Measurements from ENCODE around the gene NOD2. TPM values are rescaled to one million over a fixed set of nuclear protein-coding genes. Genes with fewer than 3 reads are reported as not detected.

The NOD2 gene
- total RNA-seq, 1 donor from 2014 or later = 0.51 TPM

GRCh38 chr16:50765260-50765659 lies 71.9 kb downstream of the NOD2 start:
- H3K27ac Mint-ChIP-seq (ENCODE audit: unreplicated experiment) = no peak overlapping the region
- TF ChIP-seq CTCF (conservative IDR thresholded peaks at IDR 0.05) = no peak
- H3K4me1 Mint-ChIP-seq = peaks cover 4% of the 10 kb centered on the region
- H3K36me3 Mint-ChIP-seq (ENCODE audit: low read depth) = peaks cover 26% of the 10 kb centered on the region
- no peaks in the 10 kb centered on the region for H3K27me3 Mint-ChIP-seq (ENCODE audit: low read depth)
- H3K9me3 Mint-ChIP-seq = peaks cover 17% of the 10 kb centered on the region
- DNase-seq (ENCODE audit: low read depth, low spot score) = no peak
- no peak overlapping the region for H3K4me3 Mint-ChIP-seq

- Mint-ChIP-seq H3K9me3 (peaks cover 17% of the 10 kb centered on the region), H3K27ac (ENCODE audit: unreplicated experiment) (no peak overlapping the region), H3K36me3 (ENCODE audit: low read depth) (peaks cover 26% of the 10 kb centered on the region), H3K4me3 (no peak overlapping the region), H3K4me1 (peaks cover 4% of the 10 kb centered on the region), H3K27me3 (ENCODE audit: low read depth) (no peaks in the 10 kb centered on the region)
- TF ChIP-seq CTCF (conservative IDR thresholded peaks at IDR 0.05) = no peak
- DNase-seq (ENCODE audit: low read depth, low spot score) = no peak
Measured at GRCh38 chr16:50765861-50766260, 72.5 kb downstream of the NOD2 start.

- H3K9me3 Mint-ChIP-seq = peaks cover 21% of the 10 kb centered on the region
- peaks cover 29% of the 10 kb centered on the region for H3K36me3 Mint-ChIP-seq (ENCODE audit: low read depth)
- no peak for TF ChIP-seq CTCF (conservative IDR thresholded peaks at IDR 0.05)
- no peak for DNase-seq (ENCODE audit: low read depth, low spot score)
- H3K4me1 Mint-ChIP-seq = peaks cover 8% of the 10 kb centered on the region
- H3K27ac Mint-ChIP-seq (ENCODE audit: unreplicated experiment) = no peak overlapping the region
- no peak overlapping the region for H3K4me3 Mint-ChIP-seq
- H3K27me3 Mint-ChIP-seq (ENCODE audit: low read depth) = no peaks in the 10 kb centered on the region
Measured at GRCh38 chr16:50767197-50767596, 73.8 kb downstream of the NOD2 start.

GRCh38 chr16:50771366-50771765 lies 78.0 kb downstream of the NOD2 start:
- Mint-ChIP-seq H3K4me3 (no peak overlapping the region), H3K27ac (ENCODE audit: unreplicated experiment) (no peak overlapping the region), H3K36me3 (ENCODE audit: low read depth) (peaks cover 17% of the 10 kb centered on the region), H3K9me3 (peaks cover 15% of the 10 kb centered on the region), H3K27me3 (ENCODE audit: low read depth) (no peaks in the 10 kb centered on the region), H3K4me1 (peaks cover 6% of the 10 kb centered on the region)
- TF ChIP-seq CTCF (conservative IDR thresholded peaks at IDR 0.05) = no peak
- DNase-seq (ENCODE audit: low read depth, low spot score) = no peak

- Mint-ChIP-seq H3K27ac (ENCODE audit: unreplicated experiment) (no peak overlapping the region), H3K36me3 (ENCODE audit: low read depth) (peaks cover 7% of the 10 kb centered on the region), H3K27me3 (ENCODE audit: low read depth) (no peaks in the 10 kb centered on the region), H3K4me3 (no peak overlapping the region), H3K4me1 (peaks cover 9% of the 10 kb centered on the region), H3K9me3 (peaks cover 7% of the 10 kb centered on the region)
- no peak for DNase-seq (ENCODE audit: low read depth, low spot score)
- TF ChIP-seq CTCF (conservative IDR thresholded peaks at IDR 0.05) = no peak
Measured at GRCh38 chr16:50774405-50774804, 81.0 kb downstream of the NOD2 start.

GRCh38 chr16:50774960-50775359 lies 81.6 kb downstream of the NOD2 start:
- TF ChIP-seq CTCF (conservative IDR thresholded peaks at IDR 0.05) = no peak
- no peak overlapping the region for H3K27ac Mint-ChIP-seq (ENCODE audit: unreplicated experiment)

More at GRCh38 chr16:50774960-50775359, 81.6 kb downstream of the NOD2 start:
- Mint-ChIP-seq H3K4me3 (no peak overlapping the region), H3K27me3 (ENCODE audit: low read depth) (no peaks in the 10 kb centered on the region), H3K9me3 (peaks cover 4% of the 10 kb centered on the region), H3K36me3 (ENCODE audit: low read depth) (peaks cover 7% of the 10 kb centered on the region), H3K4me1 (peaks cover 9% of the 10 kb centered on the region)
- no peak for DNase-seq (ENCODE audit: low read depth, low spot score)
